Skin epidermis (tissue), 12 donors: ENCODE results near the gene SUSD2.
"Not testable (repeated sequence)": the region's sequence is repeated elsewhere in the genome, so short reads cannot be mapped to it uniquely, and the experiment has no call there.

Source experiments
- H3K27ac ChIP-seq, 21 experiments: fragments of 200-600 bp; sonication (generic) in 11 of 21; one replicate each; pipeline ENCODE4 v1.5.0; 2020; ENCODE audit warnings: mild to moderate bottlenecking in 3 of 21, inconsistent platforms in 2 of 21, moderate library complexity in 2 of 21
- H3K4me3 ChIP-seq, 7 experiments: fragments of 200-600 bp; sonication (generic) in 2 of 7; one replicate each; pipeline ENCODE4 v1.5.0; 2020; ENCODE audit warnings: inconsistent platforms in 2 of 7, mild to moderate bottlenecking in 2 of 7, moderate library complexity in 1 of 7

Gene SUSD2

GRCh38 chr22:24185501-24186351 is 4.4 kb downstream of the SUSD2 start:
- no peak overlapping the region for H3K4me3 ChIP-seq
- no peak overlapping the region for H3K27ac ChIP-seq

DNA sequence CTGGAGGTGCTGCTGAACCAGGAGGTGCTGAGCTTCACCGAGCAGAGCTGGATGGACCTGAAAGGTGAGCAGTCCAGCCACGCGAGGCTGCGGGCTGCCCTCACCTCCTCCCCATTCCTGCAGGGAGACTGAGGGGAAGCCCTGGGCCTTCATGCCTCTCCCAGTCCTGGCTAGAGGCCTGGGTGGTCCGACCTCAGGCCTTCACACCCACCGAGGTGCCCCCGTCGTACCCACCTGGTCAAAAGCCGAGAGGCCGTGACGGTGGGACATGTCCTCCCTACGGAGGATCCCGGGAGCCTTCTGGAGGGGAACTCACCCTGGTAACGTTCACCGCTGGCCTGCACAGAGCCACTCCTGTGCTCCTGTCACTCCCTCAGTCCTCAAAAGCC is 5.1 kb downstream of the SUSD2 start:
- Histone ChIP-seq H3K4me3 (no peak overlapping the region), H3K27ac (no peak overlapping the region)

DNA sequence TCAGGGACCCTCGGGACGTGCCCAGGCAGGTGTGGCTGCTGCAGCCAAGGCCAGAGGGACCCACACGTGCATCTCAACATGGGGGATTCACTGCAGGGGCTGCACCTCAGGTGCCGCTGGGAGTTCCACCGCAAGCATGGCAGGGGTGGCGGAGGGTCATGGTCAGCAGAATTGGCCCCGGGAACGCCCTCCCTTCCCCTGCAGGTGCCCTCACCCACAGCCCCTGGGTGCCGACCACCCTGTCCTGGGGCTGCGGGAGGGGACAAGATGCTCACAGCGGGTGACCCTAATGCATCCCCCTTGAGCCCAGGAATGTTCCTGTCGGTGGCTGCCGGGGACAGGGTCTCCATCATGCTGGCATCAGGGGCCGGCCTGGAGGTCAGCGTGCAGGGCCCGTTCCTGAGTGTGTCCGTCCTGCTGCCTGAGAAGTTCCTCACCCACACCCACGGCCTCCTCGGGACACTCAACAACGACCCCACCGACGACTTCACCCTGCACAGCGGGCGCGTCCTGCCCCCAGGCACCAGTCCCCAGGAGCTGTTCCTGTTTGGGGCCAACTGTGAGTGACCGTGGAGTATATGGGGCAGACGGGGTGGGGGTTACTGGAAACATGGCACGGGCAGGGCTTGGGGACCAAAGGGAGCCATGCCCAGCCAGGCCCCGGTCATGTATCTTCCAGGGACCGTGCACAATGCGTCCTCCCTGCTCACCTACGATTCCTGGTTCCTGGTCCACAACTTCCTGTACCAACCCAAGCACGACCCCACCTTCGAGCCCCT is 5.8 kb downstream of the SUSD2 start:
- H3K4me3 ChIP-seq: no peak overlapping the region

GRCh38 chr22:24187731-24188644 is 6.7 kb downstream of the SUSD2 start:
- Histone ChIP-seq H3K27ac (no peak overlapping the region), H3K4me3 (no peak overlapping the region)

More for the DNA sequence above, 5.8 kb downstream of the SUSD2 start:
- H3K27ac ChIP-seq: no peak overlapping the region

DNA sequence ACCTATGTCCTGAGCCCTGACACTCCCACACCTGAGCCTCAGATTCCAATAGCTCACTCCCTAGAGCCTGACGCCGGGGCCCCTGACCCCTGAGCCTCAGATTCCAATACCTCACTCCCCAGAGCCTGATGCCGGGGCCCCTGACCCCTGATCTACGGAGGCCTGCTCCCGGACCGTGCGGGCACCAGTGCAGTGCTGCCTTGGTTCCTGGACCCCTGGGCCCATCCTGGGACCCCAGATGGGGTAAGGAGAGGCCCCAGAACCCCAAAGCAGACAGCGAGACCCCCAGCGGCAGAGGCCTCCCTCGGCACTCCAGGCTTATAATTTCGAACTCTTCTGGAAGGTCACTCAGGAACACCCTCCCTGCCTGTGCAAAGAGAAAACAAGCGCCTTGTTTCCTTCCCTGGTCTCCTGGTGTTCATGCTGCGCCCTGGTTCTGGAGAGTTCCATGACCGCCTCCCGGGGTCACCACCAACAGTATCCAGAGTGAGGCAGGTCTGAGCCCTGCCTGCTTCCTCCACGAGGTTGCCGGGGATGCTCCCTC is 7.5 kb downstream of the SUSD2 start:
- Histone ChIP-seq H3K27ac (no peak overlapping the region), H3K4me3 (no peak overlapping the region)

DNA sequence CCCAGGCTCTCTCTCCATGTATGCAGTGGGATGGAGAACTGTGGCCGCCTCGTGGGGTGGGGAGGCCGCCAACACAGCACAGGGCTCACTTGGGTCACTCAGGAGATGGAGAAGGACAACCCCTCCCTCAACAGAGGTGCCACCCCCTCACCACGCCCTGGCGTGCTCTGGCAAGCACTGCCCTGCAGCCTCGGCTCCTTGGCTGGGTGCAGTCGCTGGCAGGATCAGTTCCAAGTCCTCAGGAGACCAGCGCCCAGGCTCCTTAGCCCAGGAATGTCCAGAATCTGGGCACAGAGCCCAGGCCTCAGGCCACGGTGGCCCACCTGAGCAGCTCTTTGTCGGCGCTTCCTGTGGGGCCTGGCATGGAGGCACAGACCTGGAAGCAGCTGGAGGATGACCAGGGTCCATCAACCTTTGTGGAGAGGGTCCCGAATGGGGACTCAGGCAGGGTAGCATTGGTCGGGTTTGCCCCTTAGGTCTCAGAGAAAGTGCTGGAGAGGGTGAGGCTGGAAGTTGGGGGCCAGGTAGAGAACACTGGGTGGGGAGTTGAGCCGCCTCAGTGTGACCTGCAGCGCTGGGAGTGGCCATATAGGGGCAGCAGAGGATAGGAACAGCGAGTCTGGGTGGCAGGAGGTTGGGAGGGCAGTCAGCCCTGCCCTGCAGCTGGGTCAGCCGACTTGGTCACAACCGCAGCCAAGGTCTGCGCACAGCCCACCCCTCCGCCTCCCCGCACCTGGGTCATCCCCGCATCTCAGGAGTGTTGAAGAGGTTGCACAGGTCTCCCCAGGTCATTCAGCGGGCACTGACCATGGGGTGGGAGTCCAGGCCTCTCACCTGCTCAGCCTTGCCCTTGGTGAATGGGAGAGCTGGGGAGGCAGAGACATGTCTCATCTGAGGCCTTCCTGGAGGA is 8.2 kb downstream of the SUSD2 start:
- Histone ChIP-seq H3K4me3 (no peak overlapping the region), H3K27ac (peak overlapping the region in 2 of 21 experiments; percentile 28 to 36)

DNA sequence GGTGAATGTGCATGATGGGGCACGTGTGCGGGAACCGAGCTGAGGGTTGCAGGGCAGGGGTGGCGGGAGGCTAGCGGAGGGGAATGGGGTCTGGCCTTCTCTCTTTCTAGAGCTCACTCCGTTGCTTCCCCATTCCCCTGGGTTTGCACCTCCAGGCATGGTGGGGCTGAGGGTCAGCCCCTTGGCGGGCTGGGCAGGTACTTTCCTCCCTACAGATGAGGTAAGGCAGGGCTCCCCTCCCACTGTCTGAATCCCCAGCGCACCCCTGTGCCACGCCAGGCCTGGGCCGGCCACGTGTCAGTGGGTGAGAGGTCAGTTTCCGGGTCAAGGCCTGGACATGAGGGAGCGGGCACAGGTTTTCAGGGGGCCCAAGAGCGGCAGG is 8.9 kb downstream of the SUSD2 start:
- H3K27ac ChIP-seq: peak overlapping the region in 4 of 21 experiments; percentile 9 to 51 (median 31)
- H3K4me3 ChIP-seq: no peak overlapping the region

DNA sequence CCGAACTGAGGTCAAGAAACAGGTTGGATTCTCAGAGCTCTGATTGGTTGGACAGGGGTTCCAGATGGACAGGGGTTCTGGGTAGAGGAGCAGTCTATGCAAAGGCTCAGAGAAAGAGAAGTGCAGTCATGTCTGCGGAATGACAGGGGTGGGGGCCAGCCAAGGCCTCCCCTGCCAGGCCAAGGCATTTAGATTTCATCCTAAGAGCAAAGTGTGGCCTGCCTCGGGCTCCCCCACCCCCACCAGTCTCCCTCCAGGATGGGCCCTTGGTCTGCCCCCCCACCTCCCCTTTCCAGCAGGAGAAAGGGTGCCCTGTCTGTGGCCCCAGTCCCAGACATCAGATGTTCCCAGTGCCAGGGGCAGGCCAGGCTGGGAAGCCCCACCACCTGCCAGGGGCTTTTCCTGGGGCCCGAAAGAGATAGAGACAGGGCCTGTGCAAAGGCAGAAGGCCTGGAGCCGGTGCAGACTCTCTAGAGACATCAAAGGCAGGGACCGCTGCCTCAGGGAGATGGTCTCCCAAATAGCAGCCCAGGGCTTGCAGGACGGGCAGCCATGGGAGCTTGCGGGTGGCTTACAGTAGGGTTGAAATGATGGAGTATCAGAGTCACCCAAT is 9.4 kb downstream of the SUSD2 start:
- Histone ChIP-seq H3K4me3 (no peak overlapping the region), H3K27ac (peak overlapping the region in 3 of 21 experiments; percentile 9 to 54 (median 34))

DNA sequence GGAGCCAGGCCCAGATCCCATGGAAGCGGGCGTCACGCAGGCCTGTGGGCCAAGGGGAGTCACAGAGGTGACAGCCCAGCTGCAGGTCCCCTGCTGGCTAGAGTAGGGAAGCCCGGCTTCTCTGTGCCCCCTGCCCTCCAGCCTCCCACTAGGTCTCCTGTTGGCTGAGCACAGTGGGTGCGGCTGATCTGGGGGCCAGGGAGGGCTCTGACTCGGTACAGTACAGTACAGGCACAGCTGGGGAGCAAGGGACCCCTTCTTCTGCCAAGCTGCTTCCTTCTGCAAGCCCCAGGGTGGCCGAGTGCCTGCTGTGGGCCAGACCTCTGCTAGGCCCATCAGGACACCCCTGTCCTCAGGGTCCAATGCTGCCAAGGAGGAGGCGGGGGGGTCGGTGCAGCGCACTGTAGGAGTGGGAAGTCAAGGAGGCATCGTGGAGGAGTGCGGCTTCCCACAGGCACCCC is 10.1 kb downstream of the SUSD2 start:
- H3K27ac ChIP-seq: peak overlapping the region in 1 of 21 experiments; percentile 24
- H3K4me3 ChIP-seq: no peak overlapping the region

DNA sequence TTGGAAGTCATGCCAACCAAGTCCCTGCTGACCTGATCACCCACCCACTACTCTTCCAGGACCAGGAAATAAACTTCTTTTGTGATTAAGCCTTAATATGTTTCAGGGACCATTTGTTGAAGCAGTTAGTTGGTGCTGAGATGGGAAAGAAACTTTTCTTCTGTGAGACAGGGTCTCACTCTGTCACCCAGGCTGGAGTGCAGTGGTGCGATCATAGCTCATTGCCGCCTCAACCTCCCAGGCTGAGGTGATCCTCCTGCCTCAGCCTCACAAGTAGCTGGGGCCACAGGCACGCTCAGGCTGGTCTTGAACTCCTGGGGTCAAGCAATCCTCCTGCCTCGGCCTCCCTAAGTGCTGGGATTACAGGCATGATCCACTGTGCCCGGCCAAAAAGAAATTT is 10.6 kb downstream of the SUSD2 start:
- Histone ChIP-seq H3K27ac (no peak overlapping the region), H3K4me3 (no peak overlapping the region)

DNA sequence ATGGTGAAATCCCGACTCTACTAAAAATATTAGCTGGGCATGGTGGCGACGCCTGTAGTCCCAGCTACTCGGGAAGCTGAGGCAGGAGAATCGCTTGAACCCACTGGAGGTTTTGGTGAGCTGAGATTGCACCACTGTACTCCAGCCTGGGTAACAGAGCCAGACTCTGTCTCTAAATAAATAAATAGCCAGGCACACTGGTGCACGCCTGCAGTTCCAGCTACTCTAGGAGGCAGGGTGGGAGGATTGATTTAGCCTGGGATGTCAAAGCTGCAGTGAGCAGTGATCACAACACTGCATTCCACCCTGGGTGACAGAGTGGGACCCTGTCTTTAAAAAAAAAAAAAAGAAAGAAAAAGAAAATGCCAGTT is 17.4 kb downstream of the SUSD2 start:
- H3K4me3 ChIP-seq: no peak overlapping the region
- peak overlapping the region in 7 of 21 experiments; percentile 18 to 54 (median 31) for H3K27ac ChIP-seq

- no peak overlapping the region for H3K4me3 ChIP-seq
- peak overlapping the region in 1 of 21 experiments; percentile 67 for H3K27ac ChIP-seq
Observed at GRCh38 chr22:24200619-24201212, 19.4 kb downstream of the SUSD2 start.

GRCh38 chr22:24201681-24202614 is 20.7 kb downstream of the SUSD2 start:
- no peak overlapping the region for H3K27ac ChIP-seq
- no peak overlapping the region for H3K4me3 ChIP-seq

DNA sequence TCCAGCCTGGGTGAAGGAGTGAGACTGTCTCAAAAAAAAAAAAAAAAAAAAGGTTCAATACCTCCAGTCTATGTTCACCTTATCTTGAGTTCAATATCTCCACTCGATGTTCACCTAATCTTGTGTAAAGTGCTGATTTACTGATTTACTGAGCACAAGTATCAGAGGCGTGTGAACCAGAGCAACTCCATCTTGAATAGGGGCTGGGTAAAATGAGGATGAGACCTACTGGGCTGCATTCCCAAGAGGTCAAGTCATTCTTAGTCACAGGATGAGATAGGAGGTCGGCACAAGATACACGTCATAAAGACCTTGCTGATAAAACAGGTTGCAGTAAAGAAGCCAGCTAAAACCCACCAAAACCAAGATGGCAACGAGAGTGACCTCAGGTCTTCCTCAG is 22.6 kb downstream of the SUSD2 start:
- H3K27ac ChIP-seq, H3K4me3 ChIP-seq: not testable (repeated sequence)

DNA sequence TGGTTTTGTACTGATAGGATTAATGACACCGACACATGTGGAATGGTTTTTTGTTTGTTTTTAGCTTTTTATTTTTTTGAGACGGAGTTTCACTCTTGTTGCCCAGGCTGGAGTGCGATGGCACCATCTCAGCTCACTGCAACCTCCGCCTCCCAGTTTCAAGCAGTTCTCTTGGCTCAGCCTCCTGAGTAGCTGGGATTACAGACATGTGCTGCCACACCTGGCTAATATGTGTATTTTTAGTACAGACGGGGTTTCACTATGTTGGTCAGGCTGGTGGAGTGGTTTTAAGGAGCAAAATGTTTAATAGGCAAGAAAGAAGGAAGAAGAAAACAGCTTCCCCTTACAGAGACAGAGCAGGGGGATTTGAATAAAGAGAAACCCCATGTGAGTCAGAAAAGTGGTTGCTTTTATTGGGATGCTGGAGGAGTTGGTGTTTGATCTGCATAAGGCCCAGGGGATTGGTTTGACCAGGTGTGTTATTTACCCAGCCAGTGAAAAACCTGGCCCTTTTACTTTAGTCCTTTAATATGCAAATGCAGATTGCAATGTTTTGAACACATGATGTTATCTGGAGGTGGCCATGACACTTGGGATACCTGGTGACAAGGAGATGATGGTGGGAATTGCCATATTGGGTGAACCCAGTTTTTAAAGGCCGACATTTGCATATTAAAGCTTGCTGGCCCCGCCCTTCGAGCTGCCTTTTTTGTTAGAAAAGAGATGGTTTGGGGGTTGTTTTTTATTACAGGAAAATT is 24.3 kb downstream of the SUSD2 start:
- H3K4me3 ChIP-seq: no peak overlapping the region
- H3K27ac ChIP-seq: peak overlapping the region in 5 of 21 experiments; percentile 22 to 90 (median 82)
